Measurements from ENCODE around the gene SRSF7.

- TF ChIP-seq CTCF (IDR thresholded peaks at IDR 0.05; ENCODE audit: extremely low read depth in 1 of 2, insufficient read depth in 1 of 2, low read depth in 1 of 2, low read length in 2 of 2) (no peak), POLR2A (IDR thresholded peaks at IDR 0.05; ENCODE audit: low read depth, low read length) (no peak), MYC (IDR thresholded peaks at IDR 0.05; ENCODE audit: low read depth, low read length) (no peak), EZH2 (IDR thresholded peaks at IDR 0.05; ENCODE audit: borderline replicate concordance, low read depth, low read length, severe bottlenecking) (no peak), POLR2AphosphoS5 (IDR thresholded peaks at IDR 0.05; ENCODE audit: insufficient read depth, low read depth, low read length) (no peak), JUN (IDR thresholded peaks at IDR 0.05; ENCODE audit: borderline replicate concordance, insufficient read depth, insufficient read length, low read depth) (no peak)
Observed at GRCh38 chr2:38719706-38720105, 31.5 kb downstream of the SRSF7 start.

All from endothelial cell of umbilical vein (primary cell).